Cardiac fibroblast (primary cell): ENCODE measurements around the gene SUMO3.

ENCODE experiments used
- DNase-seq, 2 donors: peaks; one replicate each; pipeline versions ENCODE4 v3.0.0 to v3.0.0-alpha.2; 2010; ENCODE audit warnings: low read depth in 2 of 2
- H3K4me3 ChIP-seq, 2 donors: replicated peaks in 1 of 2; 1 replicate in 1 of 2; 2 replicates in 1 of 2; pipeline ENCODE4 v1.5.1; 2011; ENCODE audit warnings: low read depth in 2 of 2, low read length in 2 of 2, mild to moderate bottlenecking in 2 of 2, moderate library complexity in 1 of 2
- TF ChIP-seq, protein P1 (sequence below): IDR thresholded peaks from one replicate; pipeline ENCODE4 v1.5.1; 2011; ENCODE audit warnings: low read depth, mild to moderate bottlenecking, low read length, inconsistent platforms

Gene SUMO3

GRCh38 chr21:44780137-44780502, 37.7 kb downstream of the SUMO3 start:
- TF ChIP-seq, protein P1, sequence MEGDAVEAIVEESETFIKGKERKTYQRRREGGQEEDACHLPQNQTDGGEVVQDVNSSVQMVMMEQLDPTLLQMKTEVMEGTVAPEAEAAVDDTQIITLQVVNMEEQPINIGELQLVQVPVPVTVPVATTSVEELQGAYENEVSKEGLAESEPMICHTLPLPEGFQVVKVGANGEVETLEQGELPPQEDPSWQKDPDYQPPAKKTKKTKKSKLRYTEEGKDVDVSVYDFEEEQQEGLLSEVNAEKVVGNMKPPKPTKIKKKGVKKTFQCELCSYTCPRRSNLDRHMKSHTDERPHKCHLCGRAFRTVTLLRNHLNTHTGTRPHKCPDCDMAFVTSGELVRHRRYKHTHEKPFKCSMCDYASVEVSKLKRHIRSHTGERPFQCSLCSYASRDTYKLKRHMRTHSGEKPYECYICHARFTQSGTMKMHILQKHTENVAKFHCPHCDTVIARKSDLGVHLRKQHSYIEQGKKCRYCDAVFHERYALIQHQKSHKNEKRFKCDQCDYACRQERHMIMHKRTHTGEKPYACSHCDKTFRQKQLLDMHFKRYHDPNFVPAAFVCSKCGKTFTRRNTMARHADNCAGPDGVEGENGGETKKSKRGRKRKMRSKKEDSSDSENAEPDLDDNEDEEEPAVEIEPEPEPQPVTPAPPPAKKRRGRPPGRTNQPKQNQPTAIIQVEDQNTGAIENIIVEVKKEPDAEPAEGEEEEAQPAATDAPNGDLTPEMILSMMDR: no peak
- DNase-seq: no peak
- H3K4me3 ChIP-seq: no peak overlapping the region

DNA sequence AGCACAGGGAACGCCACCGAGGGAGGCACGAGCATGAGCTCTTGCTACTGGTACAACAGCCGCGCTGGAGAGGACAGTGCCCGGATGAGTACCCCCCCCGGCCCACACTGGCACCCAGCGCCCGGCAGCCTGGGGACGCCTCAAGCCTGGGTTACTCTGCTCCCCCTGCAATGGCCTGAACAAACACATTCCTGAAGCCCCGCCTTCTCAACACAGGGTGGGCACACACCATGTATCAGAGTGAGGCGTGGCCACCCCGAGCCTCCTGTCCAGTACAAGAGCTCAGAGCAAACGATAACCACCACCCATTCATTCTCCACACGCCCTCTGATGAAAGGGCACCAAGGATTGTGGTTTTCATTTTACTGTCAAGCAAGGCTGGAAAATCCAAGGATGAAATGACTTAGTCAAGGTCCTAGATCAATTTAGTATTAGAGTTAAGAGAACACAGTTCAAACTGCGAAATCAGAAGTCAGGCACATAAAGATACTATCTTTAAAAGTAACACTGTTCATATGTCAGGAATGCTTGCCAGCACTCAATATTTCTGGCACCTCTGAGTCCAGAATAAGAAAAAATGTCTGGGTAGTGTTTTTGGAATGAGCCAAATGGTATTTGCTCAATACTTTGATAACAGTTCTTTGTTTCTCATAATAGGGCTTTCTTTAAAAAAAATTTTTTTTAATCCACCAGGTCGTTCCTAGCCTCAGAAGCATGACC, 38.3 kb downstream of the SUMO3 start:
- TF ChIP-seq, protein P1: no peak
- H3K4me3 ChIP-seq: no peak overlapping the region
- DNase-seq: peak in 1 of 2 donors; percentile 53

DNA sequence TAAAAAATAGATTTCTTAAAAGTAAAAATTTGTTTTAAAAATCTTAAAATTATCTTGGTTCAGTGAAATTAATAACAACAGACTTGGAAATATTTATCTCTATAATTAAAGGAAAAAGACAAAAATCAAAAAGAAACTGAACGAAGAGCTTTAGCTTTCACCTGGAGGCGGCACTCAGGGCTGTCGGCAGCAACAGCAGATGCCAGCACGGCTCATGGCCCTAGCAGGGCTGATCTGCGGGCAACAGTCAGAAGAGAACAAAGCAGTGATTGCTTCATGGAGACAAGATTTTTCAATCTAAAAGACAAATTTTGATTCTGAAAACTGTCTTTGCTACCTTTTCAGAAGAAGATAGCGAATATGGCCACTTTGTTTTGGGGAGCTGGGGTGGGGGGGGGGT, 38.9 kb downstream of the SUMO3 start:
- no peak overlapping the region for H3K4me3 ChIP-seq
- TF ChIP-seq, protein P1: no peak
- DNase-seq: no peak

- DNase-seq: no peak
- H3K4me3 ChIP-seq: no peak overlapping the region
- TF ChIP-seq, protein P1: no peak
Observed at GRCh38 chr21:44778499-44778911, 39.4 kb downstream of the SUMO3 start.

DNA sequence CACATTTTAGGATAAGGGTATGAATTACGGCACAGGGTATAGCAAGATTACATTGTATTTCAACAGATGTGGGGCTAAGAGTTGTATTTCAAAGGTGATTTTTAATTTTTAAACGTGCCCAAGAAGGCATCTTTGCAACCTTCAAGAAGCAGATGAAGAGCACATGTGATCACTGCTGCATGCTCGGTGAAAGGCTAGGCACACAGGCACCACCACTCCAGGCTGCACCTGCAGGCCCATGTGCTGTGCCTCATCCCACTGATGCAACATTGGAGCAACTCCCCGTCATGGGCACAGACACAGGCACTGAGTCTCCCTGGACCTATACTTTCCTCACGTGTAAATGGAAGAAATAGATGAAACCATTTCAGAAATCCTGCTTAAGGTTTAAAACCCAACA, 39.8 kb downstream of the SUMO3 start:
- no peak overlapping the region for H3K4me3 ChIP-seq
- DNase-seq: no peak
- TF ChIP-seq, protein P1: no peak

DNA sequence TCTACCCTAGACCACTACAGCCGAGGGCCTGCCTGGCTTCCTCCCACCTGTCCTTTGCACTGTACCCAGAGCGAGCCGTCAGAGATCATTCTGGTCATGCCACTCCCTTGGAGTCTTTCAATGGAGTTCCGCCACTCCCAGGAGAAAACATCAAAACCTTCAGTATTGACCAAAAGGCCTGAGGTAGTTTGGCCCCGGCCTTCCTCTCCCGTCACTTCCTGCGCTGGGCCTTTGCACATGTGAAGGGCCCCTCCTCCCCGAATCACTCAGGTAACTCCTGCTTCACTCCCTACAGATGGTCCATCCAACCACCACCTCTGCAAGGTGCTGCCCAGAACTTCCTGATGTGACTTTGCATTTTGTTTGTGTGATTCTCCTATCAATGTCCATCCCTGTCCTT, 42.9 kb downstream of the SUMO3 start:
- no peak overlapping the region for H3K4me3 ChIP-seq
- TF ChIP-seq, protein P1: no peak
- no peak for DNase-seq
